ENCODE data around the gene IGDCC3. TPM values are rescaled to one million over a fixed set of nuclear protein-coding genes. Genes with fewer than 3 reads are reported as not detected.

IGDCC3 gene
- total and polyA plus RNA-seq, 2 donors (not counting 3 experiments of a cell fraction or from before 2014, with no cell fraction given): 0.03 TPM; not detected in 1

DNA sequence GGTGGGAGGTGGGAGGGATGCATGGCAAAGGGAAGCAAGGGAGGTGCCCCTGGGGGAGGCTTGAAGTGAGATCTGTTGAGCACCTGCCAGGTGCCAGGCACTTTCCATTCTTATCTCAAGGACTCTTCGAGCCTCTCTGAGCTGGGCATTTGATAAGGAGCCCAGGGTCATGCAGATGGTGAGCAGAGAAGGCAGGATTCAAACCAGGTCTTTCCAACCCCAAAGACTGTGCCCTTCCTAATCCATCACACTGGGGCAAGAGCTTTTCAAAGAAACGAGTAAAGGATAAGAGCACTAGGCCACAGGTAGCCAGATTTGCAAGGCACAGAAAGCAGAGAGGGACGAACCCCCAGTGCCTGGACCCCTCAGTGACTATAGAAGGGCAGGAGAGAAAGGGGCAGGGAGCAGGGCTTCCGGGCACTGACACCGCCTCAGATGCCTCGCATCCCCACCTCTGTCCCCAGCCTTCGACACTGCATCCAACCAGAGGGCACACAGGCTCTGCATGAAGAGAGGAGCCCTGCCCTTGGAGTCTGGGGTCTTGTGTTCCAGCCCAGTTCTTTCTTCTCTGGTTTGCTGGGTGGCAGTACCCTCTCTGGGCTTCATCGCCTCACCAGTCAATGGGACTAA lies 23.9 kb upstream of the IGDCC3 start:
- no peaks in the 10 kb centered on the region for H4K20me1 ChIP-seq (replicated peaks; ENCODE audit: control insufficient read depth, extremely low read depth, insufficient read depth, low read length)
- no peak overlapping the region for H3K9ac ChIP-seq (replicated peaks; ENCODE audit: extremely low read depth, insufficient read depth, low read length)
- DNase-seq (ENCODE audit: low read depth, low spot score) (no peak), FAIRE-seq (no peak)
- no peaks in the 10 kb centered on the region for H3K36me3 ChIP-seq (ENCODE audit: control insufficient read depth in 2 of 2, extremely low read depth in 1 of 2, insufficient read depth in 2 of 2, low read length in 2 of 2)
- H3K27me3 ChIP-seq (ENCODE audit: control insufficient read depth in 2 of 2, insufficient read depth in 2 of 2, low read length in 2 of 2): peaks cover 20 to 25% of the 10 kb centered on the region in 2 experiments
- no TSS peak for BruUV-seq (replicated peaks)
- intact Hi-C loops (cut with micrococcal nuclease) (loop anchor here (1.0 kb wide), 1 partner anchor 16 kb away; no protein-coding TSS in a partner anchor), dilution Hi-C loops (cut with MboI; ENCODE audit: extremely low pct_ligation_motif_present, low sequenced_read_pairs) (no loop called here)
- POLR2A ChIA-PET: no interaction called here
- no peak for TF ChIP-seq MYC (IDR thresholded peaks at IDR 0.05; ENCODE audit: low read depth, low read length)
- TF ChIP-seq GATA2 (IDR thresholded peaks at IDR 0.05; ENCODE audit: insufficient read depth, insufficient read length, low read depth, low read length): no peak
- TF ChIP-seq, protein P1, sequence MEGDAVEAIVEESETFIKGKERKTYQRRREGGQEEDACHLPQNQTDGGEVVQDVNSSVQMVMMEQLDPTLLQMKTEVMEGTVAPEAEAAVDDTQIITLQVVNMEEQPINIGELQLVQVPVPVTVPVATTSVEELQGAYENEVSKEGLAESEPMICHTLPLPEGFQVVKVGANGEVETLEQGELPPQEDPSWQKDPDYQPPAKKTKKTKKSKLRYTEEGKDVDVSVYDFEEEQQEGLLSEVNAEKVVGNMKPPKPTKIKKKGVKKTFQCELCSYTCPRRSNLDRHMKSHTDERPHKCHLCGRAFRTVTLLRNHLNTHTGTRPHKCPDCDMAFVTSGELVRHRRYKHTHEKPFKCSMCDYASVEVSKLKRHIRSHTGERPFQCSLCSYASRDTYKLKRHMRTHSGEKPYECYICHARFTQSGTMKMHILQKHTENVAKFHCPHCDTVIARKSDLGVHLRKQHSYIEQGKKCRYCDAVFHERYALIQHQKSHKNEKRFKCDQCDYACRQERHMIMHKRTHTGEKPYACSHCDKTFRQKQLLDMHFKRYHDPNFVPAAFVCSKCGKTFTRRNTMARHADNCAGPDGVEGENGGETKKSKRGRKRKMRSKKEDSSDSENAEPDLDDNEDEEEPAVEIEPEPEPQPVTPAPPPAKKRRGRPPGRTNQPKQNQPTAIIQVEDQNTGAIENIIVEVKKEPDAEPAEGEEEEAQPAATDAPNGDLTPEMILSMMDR (IDR thresholded peaks at IDR 0.05; ENCODE audit: extremely low read depth in 1 of 2, insufficient read depth in 1 of 2, low read depth in 1 of 2, low read length in 2 of 2): no peak
- TF ChIP-seq FOS (IDR thresholded peaks at IDR 0.05; ENCODE audit: borderline replicate concordance, insufficient read depth, low read length): no peak
- TF ChIP-seq POLR2A (IDR thresholded peaks at IDR 0.05; ENCODE audit: low read depth, low read length): no peak
- no peak for TF ChIP-seq POLR2AphosphoS5 (IDR thresholded peaks at IDR 0.05; ENCODE audit: insufficient read depth, low read depth, low read length)
- TF ChIP-seq, protein P2, sequence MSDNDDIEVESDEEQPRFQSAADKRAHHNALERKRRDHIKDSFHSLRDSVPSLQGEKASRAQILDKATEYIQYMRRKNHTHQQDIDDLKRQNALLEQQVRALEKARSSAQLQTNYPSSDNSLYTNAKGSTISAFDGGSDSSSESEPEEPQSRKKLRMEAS (IDR thresholded peaks at IDR 0.05; ENCODE audit: insufficient read depth, insufficient read length): no peak
- no peak for TF ChIP-seq EZH2 (IDR thresholded peaks at IDR 0.05; ENCODE audit: borderline replicate concordance, low read depth, low read length, severe bottlenecking)
- TF ChIP-seq JUN (IDR thresholded peaks at IDR 0.05; ENCODE audit: borderline replicate concordance, insufficient read depth, insufficient read length, low read depth): no peak
- no peak overlapping the region for H3K4me2 ChIP-seq (ENCODE audit: insufficient read depth, low read length)
- H3K27ac ChIP-seq (ENCODE audit: insufficient read depth, low read depth, low read length): no peak overlapping the region
- H3K79me2 ChIP-seq (ENCODE audit: control insufficient read depth, insufficient read depth, low read length): no peaks in the 10 kb centered on the region
- H3K9me3 ChIP-seq (replicated peaks; ENCODE audit: control insufficient read depth, insufficient read depth, low read length): no peaks in the 10 kb centered on the region
- no peaks in the 10 kb centered on the region for H3K9me1 ChIP-seq (replicated peaks; ENCODE audit: control insufficient read depth, extremely low read depth, insufficient read depth, low read length)
- H2AFZ ChIP-seq (ENCODE audit: low read depth, low read length): no peak overlapping the region
- H3K4me3 ChIP-seq (replicated peaks in 1 of 3; ENCODE audit: insufficient read depth in 1 of 3, low read depth in 1 of 3, low read length in 3 of 3): no peak overlapping the region
- no peaks in the 10 kb centered on the region for H3K4me1 ChIP-seq (ENCODE audit: control insufficient read depth, extremely low read depth, insufficient read depth, low read length)
- CTCF ChIA-PET: interaction anchor here (0.6 to 3.9 kb wide), 18 partner anchors 8 to 1058 kb away, joined by 3 to 94 read pairs (median 6); partner anchors contain the start of genes IGDCC4 and RNU5B-1
